DND-41 (cell line): ENCODE measurements around the gene GRIK4.

ENCODE experiments used
- ATAC-seq: fragments of 200-7000 bp; cut with Tn5 transposase; 3 replicates; pipeline ENCODE4 v1.9.1; 2021; ENCODE audit warnings: low read depth; ENCODE audit not compliant: insufficient read depth
- DNase-seq: peaks from one replicate; pipeline ENCODE4 v3.0.0-alpha.2; 2020
- H2AFZ ChIP-seq: 2 replicates; pipeline ENCODE4 v1.6.0; 2012; ENCODE audit warnings: low read depth, low read length
- H3K27ac ChIP-seq: 2 replicates; pipeline ENCODE4 v1.5.1; 2012; ENCODE audit warnings: low read length, inconsistent platforms
- H3K27me3 ChIP-seq: fragments of 200-600 bp; sonication (generic); 2 replicates; pipeline ENCODE4 v1.6.0; 2012; ENCODE audit warnings: low read length, mild to moderate bottlenecking, inconsistent platforms; ENCODE audit not compliant: insufficient read depth, poor library complexity
- H3K36me3 ChIP-seq: 2 replicates; pipeline ENCODE4 v1.5.1; 2012; ENCODE audit warnings: low read length, inconsistent platforms; ENCODE audit not compliant: insufficient read depth
- H3K4me1 ChIP-seq: 2 replicates; pipeline ENCODE4 v1.5.1; 2012; ENCODE audit warnings: mild to moderate bottlenecking, low read length; ENCODE audit not compliant: insufficient read depth
- H3K4me2 ChIP-seq: 2 replicates; pipeline ENCODE4 v1.6.0; 2012; ENCODE audit warnings: mild to moderate bottlenecking, moderate library complexity, low read length, inconsistent platforms; ENCODE audit not compliant: insufficient read depth
- H3K4me3 ChIP-seq, 2 experiments: fragments of 200-600 bp in 1 of 2; shearing (Covaris generic) in 1 of 2; 2 replicates each; pipeline ENCODE4 v1.5.1; 2012 to 2016; ENCODE audit warnings: inconsistent platforms in 2 of 2, low read length in 2 of 2, mild to moderate bottlenecking in 2 of 2, low read depth in 1 of 2, moderate library complexity in 1 of 2
- H3K79me2 ChIP-seq: 2 replicates; pipeline ENCODE4 v1.6.0; 2012; ENCODE audit warnings: low read length, inconsistent platforms; ENCODE audit not compliant: insufficient read depth
- H3K9ac ChIP-seq: 2 replicates; pipeline ENCODE4 v1.6.0; 2012; ENCODE audit warnings: low read depth, mild to moderate bottlenecking, inconsistent platforms, low read length, moderate library complexity
- H3K9me3 ChIP-seq: 2 replicates; pipeline ENCODE4 v1.5.1; 2012; ENCODE audit warnings: low read length, moderate library complexity, mild to moderate bottlenecking, inconsistent platforms; ENCODE audit not compliant: insufficient read depth, severe bottlenecking
- H4K20me1 ChIP-seq: 2 replicates; pipeline ENCODE4 v1.6.0; 2012; ENCODE audit warnings: low read length; ENCODE audit not compliant: insufficient read depth
- CTCF ChIP-seq: IDR thresholded peaks from 2 replicates; pipeline ENCODE4 v1.5.1; 2012; ENCODE audit warnings: borderline replicate concordance, low read length, moderate library complexity, mild to moderate bottlenecking; ENCODE audit not compliant: poor library complexity, severe bottlenecking; ENCODE audit errors: extremely low read depth
- EZH2 ChIP-seq: IDR thresholded peaks from 3 replicates; pipeline ENCODE4 v1.6.1; 2012; ENCODE audit warnings: borderline replicate concordance, low read depth, mild to moderate bottlenecking, moderate library complexity, low read length, inconsistent platforms; ENCODE audit not compliant: severe bottlenecking

Gene GRIK4

GRCh38 chr11:120516461-120517389 is 5.2 kb downstream of the GRIK4 start:
- ATAC-seq (no peak), DNase-seq (no peak)
- H3K79me2 ChIP-seq = no peaks in the 10 kb centered on the region
- no peak overlapping the region for H3K27ac ChIP-seq
- H3K9ac ChIP-seq = no peak overlapping the region
- no peak overlapping the region for H2AFZ ChIP-seq
- no peaks in the 10 kb centered on the region for H3K27me3 ChIP-seq
- no peaks in the 10 kb centered on the region for H3K36me3 ChIP-seq
- no peak for TF ChIP-seq CTCF
- TF ChIP-seq EZH2 = no peak
- H3K4me1 ChIP-seq = no peaks in the 10 kb centered on the region
- H3K4me2 ChIP-seq = no peak overlapping the region
- peaks cover 8% of the 10 kb centered on the region; the same call in 1 of the 2 replicates for H4K20me1 ChIP-seq
- no peaks in the 10 kb centered on the region for H3K9me3 ChIP-seq
- no peak overlapping the region for H3K4me3 ChIP-seq

- H3K4me1 ChIP-seq = no peaks in the 10 kb centered on the region
- no peak overlapping the region for H3K9ac ChIP-seq
- H3K79me2 ChIP-seq = no peaks in the 10 kb centered on the region
- H3K9me3 ChIP-seq = no peaks in the 10 kb centered on the region
- no peak overlapping the region for H3K4me2 ChIP-seq
- H4K20me1 ChIP-seq = peaks cover 11% of the 10 kb centered on the region; the same call in 1 of the 2 replicates
- H3K27ac ChIP-seq = no peak overlapping the region
- H3K4me3 ChIP-seq = no peak overlapping the region
- no peak for TF ChIP-seq CTCF
- TF ChIP-seq EZH2 = no peak
- H3K27me3 ChIP-seq = no peaks in the 10 kb centered on the region
- DNase-seq (no peak), ATAC-seq (no peak)
- H3K36me3 ChIP-seq = no peaks in the 10 kb centered on the region
- H2AFZ ChIP-seq = no peak overlapping the region
These were observed 5.8 kb downstream of the GRIK4 start for GRCh38 chr11:120517390-120517761.

- Histone ChIP-seq H3K79me2 (no peaks in the 10 kb centered on the region), H3K4me2 (no peak overlapping the region), H3K4me3 (no peak overlapping the region), H3K27me3 (peaks cover under 1% of the 10 kb centered on the region), H2AFZ (no peak overlapping the region), H3K9me3 (no peaks in the 10 kb centered on the region), H3K27ac (no peak overlapping the region), H3K4me1 (no peaks in the 10 kb centered on the region), H3K9ac (no peak overlapping the region), H3K36me3 (no peaks in the 10 kb centered on the region), H4K20me1 (peaks cover 11% of the 10 kb centered on the region; the same call in 1 of the 2 replicates)
- TF ChIP-seq EZH2 = no peak
- TF ChIP-seq CTCF = no peak
- ATAC-seq = no peak
- DNase-seq = no peak
These were observed 6.3 kb downstream of the GRIK4 start for GRCh38 chr11:120517801-120518291.
